GM12874 (cell line): Measurements from ENCODE around the gene STAP2.

Experiments
- TF ChIP-seq, protein P1 (sequence below): IDR thresholded peaks from 2 replicates; pipeline ENCODE4 v1.5.1; 2011; ENCODE audit warnings: low read depth, mild to moderate bottlenecking, control low read depth, low read length, moderate library complexity; ENCODE audit not compliant: insufficient read depth

The STAP2 gene

GRCh38 chr19:4295972-4296771 lies 42.5 kb downstream of the STAP2 start:
- TF ChIP-seq, protein P1, sequence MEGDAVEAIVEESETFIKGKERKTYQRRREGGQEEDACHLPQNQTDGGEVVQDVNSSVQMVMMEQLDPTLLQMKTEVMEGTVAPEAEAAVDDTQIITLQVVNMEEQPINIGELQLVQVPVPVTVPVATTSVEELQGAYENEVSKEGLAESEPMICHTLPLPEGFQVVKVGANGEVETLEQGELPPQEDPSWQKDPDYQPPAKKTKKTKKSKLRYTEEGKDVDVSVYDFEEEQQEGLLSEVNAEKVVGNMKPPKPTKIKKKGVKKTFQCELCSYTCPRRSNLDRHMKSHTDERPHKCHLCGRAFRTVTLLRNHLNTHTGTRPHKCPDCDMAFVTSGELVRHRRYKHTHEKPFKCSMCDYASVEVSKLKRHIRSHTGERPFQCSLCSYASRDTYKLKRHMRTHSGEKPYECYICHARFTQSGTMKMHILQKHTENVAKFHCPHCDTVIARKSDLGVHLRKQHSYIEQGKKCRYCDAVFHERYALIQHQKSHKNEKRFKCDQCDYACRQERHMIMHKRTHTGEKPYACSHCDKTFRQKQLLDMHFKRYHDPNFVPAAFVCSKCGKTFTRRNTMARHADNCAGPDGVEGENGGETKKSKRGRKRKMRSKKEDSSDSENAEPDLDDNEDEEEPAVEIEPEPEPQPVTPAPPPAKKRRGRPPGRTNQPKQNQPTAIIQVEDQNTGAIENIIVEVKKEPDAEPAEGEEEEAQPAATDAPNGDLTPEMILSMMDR = no peak

DNA sequence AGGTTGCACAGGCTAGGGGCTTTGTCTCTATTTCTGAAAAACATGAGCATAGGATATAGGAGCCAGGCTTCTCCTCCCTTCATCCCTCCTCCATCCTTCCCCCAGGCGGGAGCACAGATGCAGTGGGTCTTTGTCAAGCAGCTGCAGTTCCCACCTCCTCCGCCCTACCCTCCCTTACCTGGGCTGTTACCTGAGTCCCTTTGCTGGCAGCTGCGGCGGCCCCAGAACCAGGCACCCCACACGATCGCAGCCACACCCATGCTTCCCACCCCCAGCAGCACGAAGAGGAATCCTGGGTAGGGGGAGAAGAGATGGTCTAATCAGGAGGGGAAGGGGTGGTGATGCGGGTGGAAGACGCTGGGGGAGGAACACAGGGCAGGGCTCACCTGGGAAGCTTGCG lies 44.2 kb downstream of the STAP2 start:
- TF ChIP-seq, protein P1 = no peak

- TF ChIP-seq, protein P1 = no peak
These were observed 46.1 kb downstream of the STAP2 start for GRCh38 chr19:4292515-4292914.

DNA sequence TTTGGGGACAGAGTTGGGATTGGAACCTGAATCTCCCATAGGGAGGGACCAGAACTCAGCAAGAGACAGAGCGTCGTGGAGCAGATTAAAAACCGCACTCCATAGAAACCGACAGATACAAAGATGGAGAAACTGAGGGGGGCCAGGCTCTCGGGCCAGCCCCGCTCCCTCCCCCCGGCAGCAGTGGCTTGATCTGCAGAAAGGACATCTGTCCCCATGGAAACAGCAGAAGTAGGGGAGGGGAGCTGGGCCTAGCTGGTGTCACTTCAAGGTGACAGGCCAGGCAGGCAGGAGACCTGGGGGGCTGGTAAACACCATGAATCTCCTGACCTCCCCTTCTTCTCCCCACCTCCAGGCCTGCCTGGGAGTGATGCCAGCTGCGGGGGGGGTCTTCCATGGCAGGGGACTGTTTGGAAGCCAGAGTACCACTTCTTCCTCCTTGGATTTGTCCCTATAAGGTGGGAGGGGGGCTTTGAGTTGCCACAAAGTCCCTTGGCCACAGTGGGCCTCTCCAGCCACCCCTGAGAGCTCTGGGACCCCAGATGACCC lies 47.4 kb downstream of the STAP2 start:
- TF ChIP-seq, protein P1 = no peak

DNA sequence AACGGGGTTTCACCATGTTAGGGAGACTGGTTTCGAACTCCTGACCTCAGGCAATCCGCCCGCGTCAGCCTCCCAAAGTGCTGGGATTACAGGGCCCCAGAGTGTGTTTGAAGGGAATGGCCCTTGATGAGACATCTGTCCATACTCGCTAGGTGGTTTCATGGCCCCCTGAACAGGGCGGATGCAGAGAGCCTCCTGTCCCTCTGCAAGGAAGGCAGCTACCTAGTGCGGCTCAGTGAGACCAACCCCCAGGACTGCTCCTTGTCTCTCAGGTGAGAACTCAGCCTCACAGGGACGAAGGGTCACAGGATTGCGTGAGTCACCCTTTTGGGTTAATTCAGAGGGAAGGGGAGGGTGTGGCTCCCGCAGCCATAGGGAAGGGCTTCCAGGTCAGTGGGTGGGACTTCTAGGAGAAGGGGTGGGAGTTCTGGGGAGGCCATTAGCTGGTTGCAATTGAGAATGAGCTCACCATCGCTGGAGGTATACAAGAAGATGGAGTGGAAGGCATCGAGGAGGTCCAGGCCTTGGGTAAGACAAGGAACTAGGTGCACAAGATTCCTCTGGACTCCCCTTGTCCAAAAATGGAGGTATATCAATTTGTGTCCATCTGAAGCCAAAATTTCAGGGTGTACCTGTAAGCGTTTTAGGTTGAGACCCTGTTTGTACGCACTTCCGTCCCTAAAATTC lies 50.4 kb downstream of the STAP2 start:
- TF ChIP-seq, protein P1 = no peak

- TF ChIP-seq, protein P1 = no peak
These were observed 53.7 kb downstream of the STAP2 start for GRCh38 chr19:4284974-4285373.

DNA sequence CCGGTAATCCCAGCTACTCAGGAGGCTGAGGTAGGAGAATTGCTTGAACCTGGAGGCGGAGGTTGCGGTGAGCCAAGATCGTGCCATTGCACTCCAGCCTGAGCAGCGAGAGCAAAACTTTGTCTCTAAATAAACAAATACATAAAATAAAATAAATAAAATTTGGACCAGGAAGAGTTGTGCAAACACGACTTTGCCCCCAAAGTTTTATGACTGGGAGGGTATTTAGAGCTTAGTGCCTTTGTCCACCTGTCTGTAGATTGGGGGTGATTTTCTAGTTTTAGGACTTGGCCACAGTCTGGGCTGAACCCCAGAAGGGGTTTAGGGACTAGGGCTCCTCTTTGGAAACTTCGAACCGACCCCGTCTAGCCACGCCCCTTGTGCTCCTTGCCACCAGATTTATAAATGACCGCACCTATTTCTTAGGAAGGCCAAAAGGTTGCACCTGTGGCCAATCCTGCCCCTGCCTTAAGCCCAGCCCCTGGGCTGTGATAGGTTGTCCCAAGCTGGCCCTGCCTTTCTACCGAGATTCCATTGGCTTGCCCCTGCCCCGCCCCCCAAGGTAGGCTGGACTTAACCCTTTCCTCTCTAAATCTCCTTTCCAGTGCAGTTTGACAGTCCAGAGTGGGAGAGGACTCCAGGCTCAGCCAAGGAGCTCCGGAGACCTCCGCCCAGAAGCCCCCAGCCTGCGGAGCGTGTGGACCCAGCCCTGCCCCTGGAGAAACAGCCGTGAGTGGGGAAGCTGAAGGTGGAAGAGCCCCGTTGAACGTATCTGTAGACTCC lies 54.3 kb downstream of the STAP2 start:
- TF ChIP-seq, protein P1 = no peak
